Measurements from ENCODE around the gene RBKS. TPM values are rescaled to one million over a fixed set of nuclear protein-coding genes. Genes with fewer than 3 reads are reported as not detected.

Gene RBKS
- total RNA-seq, 2 experiments from 2014 or later, result 7.2 to 8.9 TPM

DNA sequence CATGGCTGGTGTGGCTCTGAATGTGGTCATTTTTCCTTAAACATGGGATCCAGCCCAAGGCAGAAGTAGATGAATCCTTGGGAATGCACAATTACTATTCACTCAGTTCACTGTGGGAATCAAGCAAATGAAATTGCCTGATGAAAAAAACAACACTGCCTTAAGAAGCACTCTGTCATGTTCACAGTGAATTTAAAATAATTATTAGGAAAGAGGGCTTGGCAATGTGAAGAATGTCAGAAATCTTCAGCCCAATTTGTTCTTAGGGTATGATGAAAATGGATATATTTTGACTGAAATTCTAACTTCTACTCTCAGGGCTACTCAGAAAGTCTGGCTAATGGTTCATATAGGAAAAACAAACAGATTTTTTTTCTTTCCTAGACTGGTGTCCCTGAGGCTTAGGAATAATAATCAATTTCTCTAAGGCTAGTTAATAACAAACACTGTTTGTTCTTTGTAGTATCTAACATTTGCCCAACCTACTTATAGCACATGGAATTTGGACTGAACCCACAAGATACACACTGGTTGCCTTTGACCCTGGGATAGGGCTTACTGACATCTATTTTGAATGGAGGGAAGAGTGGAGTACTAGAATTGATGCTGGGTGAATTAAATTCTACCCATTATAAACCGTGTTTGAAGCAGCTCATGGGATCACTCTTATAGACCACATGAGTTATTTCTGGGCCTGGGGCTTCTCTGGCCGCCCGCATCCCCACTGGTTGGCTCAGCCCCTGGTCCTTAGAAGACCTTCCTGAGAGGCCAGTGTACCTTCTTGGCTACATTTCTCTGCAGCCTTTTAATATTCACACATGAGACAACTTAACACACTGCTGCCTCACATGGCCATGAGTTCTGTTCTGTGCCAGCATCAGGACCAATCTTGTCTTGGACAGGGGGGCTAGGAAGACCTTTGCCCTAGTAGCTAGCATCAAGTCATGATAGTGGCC, 127.0 kb downstream of the RBKS start:
- Mint-ChIP-seq H3K4me1 (ENCODE audit: low read depth) (peaks cover 9% of the 10 kb centered on the region), H3K9me3 (no peaks in the 10 kb centered on the region), H3K27me3 (peaks cover 2% of the 10 kb centered on the region), H3K27ac (no peak overlapping the region), H3K36me3 (ENCODE audit: low read depth) (no peaks in the 10 kb centered on the region), H3K4me3 (no peak overlapping the region)
- ATAC-seq, result no peak
- CTCF ChIA-PET, result interaction anchor here (3.0 kb wide), 1 partner anchor 9 kb away, joined by 10 read pairs; no protein-coding TSS in a partner anchor
- intact Hi-C loops (cut with micrococcal nuclease), result no loop called here
- POLR2A ChIA-PET, result no interaction called here
- TF ChIP-seq, protein P1, sequence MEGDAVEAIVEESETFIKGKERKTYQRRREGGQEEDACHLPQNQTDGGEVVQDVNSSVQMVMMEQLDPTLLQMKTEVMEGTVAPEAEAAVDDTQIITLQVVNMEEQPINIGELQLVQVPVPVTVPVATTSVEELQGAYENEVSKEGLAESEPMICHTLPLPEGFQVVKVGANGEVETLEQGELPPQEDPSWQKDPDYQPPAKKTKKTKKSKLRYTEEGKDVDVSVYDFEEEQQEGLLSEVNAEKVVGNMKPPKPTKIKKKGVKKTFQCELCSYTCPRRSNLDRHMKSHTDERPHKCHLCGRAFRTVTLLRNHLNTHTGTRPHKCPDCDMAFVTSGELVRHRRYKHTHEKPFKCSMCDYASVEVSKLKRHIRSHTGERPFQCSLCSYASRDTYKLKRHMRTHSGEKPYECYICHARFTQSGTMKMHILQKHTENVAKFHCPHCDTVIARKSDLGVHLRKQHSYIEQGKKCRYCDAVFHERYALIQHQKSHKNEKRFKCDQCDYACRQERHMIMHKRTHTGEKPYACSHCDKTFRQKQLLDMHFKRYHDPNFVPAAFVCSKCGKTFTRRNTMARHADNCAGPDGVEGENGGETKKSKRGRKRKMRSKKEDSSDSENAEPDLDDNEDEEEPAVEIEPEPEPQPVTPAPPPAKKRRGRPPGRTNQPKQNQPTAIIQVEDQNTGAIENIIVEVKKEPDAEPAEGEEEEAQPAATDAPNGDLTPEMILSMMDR (IDR thresholded peaks at IDR 0.05), result no peak
- DNase-seq, result no peak

DNA sequence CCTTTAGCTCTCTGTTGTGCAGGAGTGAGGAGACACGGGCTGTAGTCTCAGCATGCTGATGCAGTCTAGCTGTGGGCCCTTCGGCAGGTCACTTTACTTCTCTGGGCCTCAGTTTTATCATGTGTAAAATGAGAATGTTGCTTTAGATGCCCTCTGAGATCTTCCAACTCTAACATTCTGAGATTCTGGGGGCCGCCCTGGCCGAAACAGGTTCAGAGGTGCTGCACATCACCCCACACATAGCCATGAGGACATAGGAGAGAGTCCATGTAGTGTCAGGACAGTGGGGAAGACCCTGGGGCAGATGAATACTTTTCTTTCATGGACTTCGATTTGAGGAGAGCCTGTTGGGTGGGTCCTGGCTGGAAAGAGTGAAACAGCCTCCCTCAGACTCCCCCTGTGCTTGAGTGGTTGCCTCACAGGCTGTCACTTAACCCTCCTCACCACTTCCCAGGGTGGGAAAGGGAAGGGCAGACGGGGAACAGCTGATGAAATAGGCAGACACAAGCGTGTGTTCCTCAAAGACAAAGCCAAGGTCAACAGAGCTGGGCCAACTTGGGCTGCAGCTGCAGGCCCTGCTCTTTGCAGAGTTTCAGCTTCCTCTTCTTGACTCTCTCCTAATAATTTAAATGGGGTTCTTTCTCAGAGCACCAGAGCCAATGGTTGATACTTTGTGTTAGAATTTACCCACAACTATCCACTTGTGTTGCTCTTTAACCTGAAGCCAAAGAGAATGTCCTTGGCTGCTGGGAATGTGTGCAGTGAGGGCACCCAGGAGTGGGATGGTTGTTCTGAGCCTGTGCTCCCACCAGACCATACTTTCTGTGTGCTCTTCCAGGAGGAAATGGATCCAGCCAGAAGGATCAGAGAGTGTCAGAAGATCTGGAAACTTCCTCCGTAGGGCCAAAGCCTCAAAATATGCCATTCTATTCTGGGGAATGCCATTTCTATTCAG, 133.4 kb downstream of the RBKS start:
- peaks cover 5% of the 10 kb centered on the region for H3K27me3 Mint-ChIP-seq
- DNase-seq (no peak), ATAC-seq (no peak)
- no peak overlapping the region for H3K27ac Mint-ChIP-seq
- H3K4me1 Mint-ChIP-seq (ENCODE audit: low read depth), result no peaks in the 10 kb centered on the region
- no peaks in the 10 kb centered on the region for H3K36me3 Mint-ChIP-seq (ENCODE audit: low read depth)
- TF ChIP-seq, protein P1 (IDR thresholded peaks at IDR 0.05), result no peak
- no peaks in the 10 kb centered on the region for H3K9me3 Mint-ChIP-seq
- ChIA-PET POLR2A (no interaction called here), CTCF (interaction anchor here (1.1 kb wide), 1 partner anchor 225 kb away, joined by 3 read pairs; no protein-coding TSS in a partner anchor)
- intact Hi-C loops (cut with micrococcal nuclease), result loop anchor here (10.0 kb wide), 1 partner anchor 698 kb away; no protein-coding TSS in a partner anchor
- no peak overlapping the region for H3K4me3 Mint-ChIP-seq

DNA sequence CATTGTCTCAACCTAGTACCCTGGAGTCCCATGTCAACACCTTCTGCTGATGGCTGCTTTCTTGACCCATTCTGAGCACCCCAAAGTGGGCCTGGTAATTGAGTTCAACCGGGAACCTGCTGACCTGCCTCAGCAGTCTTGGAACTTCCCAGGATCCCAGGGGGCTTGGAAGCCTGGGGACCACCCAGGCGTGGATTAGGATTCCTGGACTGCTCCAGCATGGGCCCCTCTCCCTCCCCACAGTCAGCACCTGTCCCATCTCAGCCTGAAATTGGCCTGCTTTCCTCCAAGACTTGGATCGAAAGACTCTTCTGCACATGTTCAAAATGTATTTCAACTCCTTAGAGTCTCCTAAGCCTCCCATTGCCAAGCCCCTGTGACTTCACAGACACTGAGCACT, 134.1 kb downstream of the RBKS start:
- ATAC-seq (no peak), DNase-seq (no peak)
- no peak overlapping the region for H3K27ac Mint-ChIP-seq
- no peaks in the 10 kb centered on the region for H3K9me3 Mint-ChIP-seq
- peaks cover 5% of the 10 kb centered on the region for H3K27me3 Mint-ChIP-seq
- no peaks in the 10 kb centered on the region for H3K4me1 Mint-ChIP-seq (ENCODE audit: low read depth)
- H3K4me3 Mint-ChIP-seq, result no peak overlapping the region
- TF ChIP-seq, protein P1 (IDR thresholded peaks at IDR 0.05), result no peak
- H3K36me3 Mint-ChIP-seq (ENCODE audit: low read depth), result no peaks in the 10 kb centered on the region
- intact Hi-C loops (cut with micrococcal nuclease), result loop anchor here (10.0 kb wide), 1 partner anchor 699 kb away; no protein-coding TSS in a partner anchor
- ChIA-PET POLR2A (no interaction called here), CTCF (interaction anchor here (1.1 kb wide), 1 partner anchor 226 kb away, joined by 3 read pairs; no protein-coding TSS in a partner anchor)

DNA sequence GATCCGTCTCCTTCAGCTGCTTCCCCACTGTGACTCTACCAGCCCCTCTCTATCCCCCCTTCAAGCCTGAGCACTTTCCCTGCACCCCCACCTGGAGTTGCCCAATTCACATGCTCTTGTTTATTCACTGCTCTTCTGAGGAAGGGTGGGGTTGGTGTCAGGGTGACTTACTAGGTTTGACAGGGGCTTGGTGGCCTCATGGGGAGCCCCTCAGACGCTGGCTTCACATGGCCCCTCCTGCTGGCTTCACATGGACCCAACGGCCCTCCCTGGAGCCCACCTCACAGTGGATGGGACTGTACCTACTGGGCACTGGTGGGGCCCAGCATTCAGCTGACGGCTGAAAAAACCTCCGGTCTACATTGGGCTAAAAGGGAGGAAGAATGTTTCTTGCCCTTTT, 135.4 kb downstream of the RBKS start:
- POLR2A ChIA-PET, result interaction anchor here (0.6 to 1.0 kb wide), 2 partner anchors 34 to 135 kb away, joined by 3 read pairs; partner anchors contain the start of genes BABAM2 and RBKS

More for the DNA sequence above, 135.4 kb downstream of the RBKS start:
- no peak overlapping the region for H3K27ac Mint-ChIP-seq
- DNase-seq (no peak), ATAC-seq (no peak)
- intact Hi-C loops (cut with micrococcal nuclease), result loop anchor here (10.0 kb wide), 1 partner anchor 700 kb away; no protein-coding TSS in a partner anchor
- TF ChIP-seq, protein P1 (IDR thresholded peaks at IDR 0.05), result no peak
- no peak overlapping the region for H3K4me3 Mint-ChIP-seq
- H3K9me3 Mint-ChIP-seq, result no peaks in the 10 kb centered on the region
- CTCF ChIA-PET, result interaction anchor here (0.7 to 2.5 kb wide), 19 partner anchors 10 to 705 kb away, joined by 3 to 10 read pairs (median 4); no protein-coding TSS in a partner anchor
- no peaks in the 10 kb centered on the region for H3K36me3 Mint-ChIP-seq (ENCODE audit: low read depth)
- H3K27me3 Mint-ChIP-seq, result peaks cover 5% of the 10 kb centered on the region
- H3K4me1 Mint-ChIP-seq (ENCODE audit: low read depth), result no peaks in the 10 kb centered on the region

Data from activated CD8-positive, alpha-beta T cell treated with anti-CD3 and anti-CD28 coated beads for 36 hours (primary cell).